Osteoblast (primary cell): ENCODE data around the gene TSPAN15. TPM values are rescaled to one million over a fixed set of nuclear protein-coding genes. Genes with fewer than 3 reads are reported as not detected.
"Not testable (repeated sequence)": the region's sequence is repeated elsewhere in the genome, so short reads cannot be mapped to it uniquely, and the experiment has no call there.

Source experiments
- DNase-seq: peaks from one replicate; pipeline ENCODE4 v3.0.0; 2011; ENCODE audit warnings: low spot score, mixed read lengths; ENCODE audit not compliant: insufficient read length; ENCODE audit errors: missing footprints
- H2AFZ ChIP-seq: 2 replicates; pipeline ENCODE4 v1.6.0; 2011; ENCODE audit warnings: mild to moderate bottlenecking, low read length
- H3K27ac ChIP-seq: 2 replicates; pipeline ENCODE4 v1.5.1; 2011; ENCODE audit warnings: mild to moderate bottlenecking, low read depth, low read length, moderate library complexity
- H3K27me3 ChIP-seq: 2 replicates; pipeline ENCODE4 v1.6.0; 2012; ENCODE audit warnings: mild to moderate bottlenecking, control low read depth, inconsistent platforms, low read length, moderate library complexity; ENCODE audit not compliant: insufficient read depth
- H3K36me3 ChIP-seq: 2 replicates; pipeline ENCODE4 v1.5.1; 2011; ENCODE audit warnings: mild to moderate bottlenecking, low read length, control low read depth, moderate library complexity; ENCODE audit not compliant: insufficient read depth
- H3K4me1 ChIP-seq: 2 replicates; pipeline ENCODE4 v1.5.1; 2011; ENCODE audit warnings: mild to moderate bottlenecking, low read length, control low read depth, moderate library complexity; ENCODE audit not compliant: insufficient read depth
- H3K4me2 ChIP-seq: 2 replicates; pipeline ENCODE4 v1.6.0; 2011; ENCODE audit warnings: mild to moderate bottlenecking, low read length; ENCODE audit not compliant: insufficient read depth
- H3K4me3 ChIP-seq: fragments of 200-600 bp; sonication (generic); 3 replicates; pipeline ENCODE4 v1.5.1; 2012; ENCODE audit warnings: mild to moderate bottlenecking, low read length, inconsistent platforms; ENCODE audit not compliant: insufficient read depth
- H3K79me2 ChIP-seq: 2 replicates; pipeline ENCODE4 v1.6.0; 2012; ENCODE audit warnings: mild to moderate bottlenecking, low read length, control low read depth, inconsistent platforms; ENCODE audit not compliant: insufficient read depth
- H3K9me3 ChIP-seq: 2 replicates; pipeline ENCODE4 v1.5.1; 2011; ENCODE audit warnings: low read depth, low read length, control low read depth
- H4K20me1 ChIP-seq: 2 replicates; pipeline ENCODE4 v1.6.0; 2012; ENCODE audit warnings: mild to moderate bottlenecking, low read length, control low read depth; ENCODE audit not compliant: insufficient read depth
- total RNA-seq: library from RNA; depleted of rRNA; stranded (reverse); fragments of >200 nt; gene quantifications from 2 replicates; pipeline ENCODE4 v1.2.3, GENCODE V29; 2012
- TF ChIP-seq, protein P1 (sequence below): IDR thresholded peaks from 2 replicates; pipeline ENCODE4 v1.5.1; 2011; ENCODE audit warnings: mild to moderate bottlenecking, low read depth, low read length, moderate library complexity; ENCODE audit errors: extremely low read depth

The TSPAN15 gene
- total RNA-seq, 1 donor: 0.72 TPM

DNA sequence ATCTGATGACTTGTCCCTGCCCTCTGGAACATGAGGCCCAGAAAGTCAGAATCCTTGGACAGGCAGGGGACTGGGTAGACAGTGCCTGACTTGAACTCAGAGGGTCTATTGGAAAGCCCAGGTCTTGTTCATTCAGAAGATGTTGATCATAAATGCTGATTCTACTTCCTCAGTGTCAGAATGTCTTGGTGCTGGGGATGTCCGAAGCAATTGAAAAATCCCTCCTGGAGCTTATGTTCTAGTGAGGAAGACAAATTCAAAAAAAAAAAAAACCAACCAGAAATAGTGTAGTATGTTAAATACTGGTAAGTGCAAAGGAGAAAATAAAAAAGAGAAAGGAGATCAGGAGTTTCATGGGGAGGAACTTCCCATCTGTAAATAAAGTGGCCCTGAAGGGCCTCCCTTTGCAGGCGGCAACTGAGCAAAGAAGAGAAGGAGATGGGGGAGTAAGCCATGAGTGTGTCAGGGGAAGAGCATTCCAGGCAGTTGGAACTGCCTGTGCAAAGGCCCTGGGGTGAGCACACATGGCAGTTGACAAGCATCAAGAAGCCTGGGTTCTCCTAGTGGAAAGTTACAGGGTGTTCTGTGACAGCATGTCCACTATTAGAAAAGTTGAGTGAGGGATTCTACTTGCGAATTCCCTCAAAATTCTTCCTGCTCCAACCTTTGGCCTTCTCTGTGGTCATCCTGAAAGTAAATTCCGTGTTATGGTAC is 30.7 kb downstream of the TSPAN15 start:
- H3K36me3 ChIP-seq: no peaks in the 10 kb centered on the region
- H4K20me1 ChIP-seq: no peaks in the 10 kb centered on the region
- no peak overlapping the region for H3K4me2 ChIP-seq
- no peak overlapping the region for H2AFZ ChIP-seq
- no peaks in the 10 kb centered on the region for H3K9me3 ChIP-seq
- DNase-seq: no peak
- H3K27ac ChIP-seq: no peak overlapping the region
- no peak overlapping the region for H3K4me3 ChIP-seq
- H3K27me3 ChIP-seq: no peaks in the 10 kb centered on the region
- H3K79me2 ChIP-seq: no peaks in the 10 kb centered on the region
- peaks cover 22% of the 10 kb centered on the region for H3K4me1 ChIP-seq
- TF ChIP-seq, protein P1, sequence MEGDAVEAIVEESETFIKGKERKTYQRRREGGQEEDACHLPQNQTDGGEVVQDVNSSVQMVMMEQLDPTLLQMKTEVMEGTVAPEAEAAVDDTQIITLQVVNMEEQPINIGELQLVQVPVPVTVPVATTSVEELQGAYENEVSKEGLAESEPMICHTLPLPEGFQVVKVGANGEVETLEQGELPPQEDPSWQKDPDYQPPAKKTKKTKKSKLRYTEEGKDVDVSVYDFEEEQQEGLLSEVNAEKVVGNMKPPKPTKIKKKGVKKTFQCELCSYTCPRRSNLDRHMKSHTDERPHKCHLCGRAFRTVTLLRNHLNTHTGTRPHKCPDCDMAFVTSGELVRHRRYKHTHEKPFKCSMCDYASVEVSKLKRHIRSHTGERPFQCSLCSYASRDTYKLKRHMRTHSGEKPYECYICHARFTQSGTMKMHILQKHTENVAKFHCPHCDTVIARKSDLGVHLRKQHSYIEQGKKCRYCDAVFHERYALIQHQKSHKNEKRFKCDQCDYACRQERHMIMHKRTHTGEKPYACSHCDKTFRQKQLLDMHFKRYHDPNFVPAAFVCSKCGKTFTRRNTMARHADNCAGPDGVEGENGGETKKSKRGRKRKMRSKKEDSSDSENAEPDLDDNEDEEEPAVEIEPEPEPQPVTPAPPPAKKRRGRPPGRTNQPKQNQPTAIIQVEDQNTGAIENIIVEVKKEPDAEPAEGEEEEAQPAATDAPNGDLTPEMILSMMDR: no peak

DNA sequence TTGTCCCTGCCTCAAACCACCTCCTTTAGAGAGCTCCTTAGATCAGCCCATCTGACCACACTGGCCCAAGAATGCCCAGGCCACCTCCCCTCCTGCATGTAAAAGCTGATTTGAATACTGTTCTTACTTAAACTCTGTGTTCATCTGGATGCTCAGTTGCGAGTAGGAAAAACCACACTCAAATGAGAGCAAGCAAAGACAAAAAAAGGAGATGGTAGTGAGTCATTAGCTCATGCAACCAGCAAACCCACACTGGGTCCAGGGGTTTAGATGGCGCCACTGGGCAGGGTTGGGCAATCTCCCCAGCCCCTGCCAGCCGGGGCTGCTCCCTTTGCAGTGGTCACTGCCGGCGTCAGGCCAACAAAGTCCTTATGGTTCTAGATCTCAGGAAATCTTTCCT is 32.7 kb downstream of the TSPAN15 start:
- Histone ChIP-seq H3K79me2 (no peaks in the 10 kb centered on the region), H3K36me3 (no peaks in the 10 kb centered on the region), H2AFZ (no peak overlapping the region), H3K9me3 (peaks cover 3% of the 10 kb centered on the region), H3K4me1 (peaks cover 21% of the 10 kb centered on the region), H4K20me1 (no peaks in the 10 kb centered on the region), H3K27me3 (no peaks in the 10 kb centered on the region), H3K4me2 (no peak overlapping the region), H3K4me3 (no peak overlapping the region), H3K27ac (no peak overlapping the region)
- peak; percentile 92 for DNase-seq
- TF ChIP-seq, protein P1: no peak

- H2AFZ ChIP-seq: no peak overlapping the region
- H3K36me3 ChIP-seq: no peaks in the 10 kb centered on the region
- H3K4me3 ChIP-seq: no peak overlapping the region
- H3K4me1 ChIP-seq: peaks cover 13% of the 10 kb centered on the region
- peaks cover 9% of the 10 kb centered on the region for H3K9me3 ChIP-seq
- H3K27me3 ChIP-seq: no peaks in the 10 kb centered on the region
- TF ChIP-seq, protein P1: no peak
- H3K79me2 ChIP-seq: no peaks in the 10 kb centered on the region
- H3K4me2 ChIP-seq: no peak overlapping the region
- H4K20me1 ChIP-seq: no peaks in the 10 kb centered on the region
- no peak overlapping the region for H3K27ac ChIP-seq
- DNase-seq: no peak
Measured at GRCh38 chr10:69484736-69485135, 33.5 kb downstream of the TSPAN15 start.

DNA sequence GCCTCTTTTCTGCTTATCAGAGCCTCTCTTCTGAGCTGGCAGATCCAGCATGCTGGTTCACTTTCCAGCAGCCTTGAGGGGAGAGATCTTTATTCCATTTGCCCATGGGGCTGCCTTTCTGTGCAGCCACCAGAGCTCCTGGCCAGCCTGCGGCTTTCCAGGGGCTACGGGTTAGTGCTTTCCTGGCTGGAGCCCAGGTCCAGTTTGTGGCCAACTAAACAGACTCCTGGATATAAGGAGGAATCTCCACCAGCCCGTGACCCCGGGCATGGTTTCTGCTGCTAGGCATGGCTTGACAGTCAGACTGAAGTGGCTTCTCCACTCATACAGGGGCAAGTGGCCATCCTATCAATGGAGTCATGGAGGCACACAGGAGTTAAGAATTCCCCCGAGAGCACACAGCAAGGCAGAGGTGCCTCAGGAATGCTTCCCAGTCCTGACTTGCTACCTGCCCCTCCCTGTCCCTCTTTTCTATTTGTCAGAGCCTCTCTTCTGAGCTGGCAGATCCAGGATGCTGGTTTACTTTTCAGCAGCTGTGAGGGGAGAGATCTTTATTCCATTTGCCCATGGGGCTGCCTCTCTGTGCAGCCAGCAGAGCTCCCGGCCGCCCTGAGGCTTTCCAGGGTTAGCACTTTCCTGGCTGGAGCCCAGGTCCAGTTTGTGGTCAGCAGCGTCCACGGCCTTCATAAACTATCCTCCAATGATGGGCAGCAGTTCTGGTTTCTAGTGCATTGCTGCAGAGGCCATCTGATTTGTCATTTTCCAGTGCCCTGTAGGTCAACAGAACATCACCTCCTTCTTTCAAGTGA is 35.9 kb downstream of the TSPAN15 start:
- peaks cover 10% of the 10 kb centered on the region for H3K9me3 ChIP-seq
- no peak overlapping the region for H3K27ac ChIP-seq
- H3K36me3 ChIP-seq: no peaks in the 10 kb centered on the region
- no peak overlapping the region for H3K4me3 ChIP-seq
- peaks cover 6% of the 10 kb centered on the region for H3K4me1 ChIP-seq
- H4K20me1 ChIP-seq: no peaks in the 10 kb centered on the region
- H3K79me2 ChIP-seq: no peaks in the 10 kb centered on the region
- DNase-seq: peak; percentile 65
- no peak overlapping the region for H2AFZ ChIP-seq
- TF ChIP-seq, protein P1: no peak
- no peaks in the 10 kb centered on the region for H3K27me3 ChIP-seq
- no peak overlapping the region for H3K4me2 ChIP-seq

DNA sequence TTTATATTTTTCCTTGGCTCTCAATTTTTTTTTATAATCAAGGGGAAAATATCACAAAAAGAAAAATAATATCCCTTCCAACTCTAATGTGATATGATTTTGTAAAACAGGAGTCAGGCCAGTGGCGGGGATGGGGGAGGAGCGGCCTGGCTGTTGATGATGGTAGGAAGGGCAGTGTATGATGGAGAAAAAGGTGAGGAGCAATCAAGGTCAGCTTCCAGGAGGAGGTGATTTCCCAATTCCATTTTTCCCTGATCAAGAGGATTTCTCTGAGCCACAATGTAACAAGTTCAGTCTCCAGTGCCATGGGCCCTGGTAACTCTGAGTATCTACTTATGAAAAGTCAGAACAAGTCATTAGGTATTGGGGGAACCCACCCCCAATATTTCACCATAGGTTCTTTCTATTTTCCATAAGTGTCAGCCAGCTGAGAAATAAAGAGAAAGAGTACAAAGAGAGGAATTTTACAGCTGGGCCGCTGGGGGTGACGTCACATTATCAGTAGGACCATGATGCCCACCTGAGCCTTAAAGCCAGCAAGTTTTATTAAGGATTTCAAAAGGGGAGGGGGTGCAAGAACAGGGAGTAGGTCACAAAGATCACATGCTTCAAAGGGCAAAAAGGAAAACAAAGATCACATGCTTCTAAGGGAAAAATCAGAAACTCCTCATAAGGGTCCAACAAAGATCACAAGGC is 37.0 kb downstream of the TSPAN15 start:
- not testable (repeated sequence) for H3K27me3 ChIP-seq, DNase-seq, H3K4me3 ChIP-seq, H3K27ac ChIP-seq, H3K4me2 ChIP-seq, H4K20me1 ChIP-seq, H3K9me3 ChIP-seq, H3K36me3 ChIP-seq, H3K79me2 ChIP-seq, H2AFZ ChIP-seq, H3K4me1 ChIP-seq
